ENCODE data around the gene TDP2.

Gene TDP2

GRCh38 chr6:24621626-24622289, 44.9 kb downstream of the TDP2 start:
- WGBS (ENCODE audit: insufficient coverage, insufficient read length) = no CpG with 5 or more reads among the region's 7 CpGs
- Histone ChIP-seq H3K27ac (ENCODE audit: low read length) (no peak overlapping the region), H3K4me3 (ENCODE audit: low read length) (no peak overlapping the region), H3K9me3 (ENCODE audit: control insufficient read depth, insufficient read depth, low read length) (no peaks in the 10 kb centered on the region), H3K36me3 (ENCODE audit: control insufficient read depth, insufficient read depth, low read length) (no peaks in the 10 kb centered on the region), H3K27me3 (ENCODE audit: control insufficient read depth, insufficient read depth, low read length) (no peaks in the 10 kb centered on the region), H3K4me1 (ENCODE audit: control insufficient read depth, insufficient read depth, low read length) (no peaks in the 10 kb centered on the region)
- DNase-seq (ENCODE audit: low read depth, low spot score) = no peak

GRCh38 chr6:24620637-24621036, 46.1 kb downstream of the TDP2 start:
- no peaks in the 10 kb centered on the region for H3K36me3 ChIP-seq (ENCODE audit: control insufficient read depth, insufficient read depth, low read length)
- WGBS (ENCODE audit: insufficient coverage, insufficient read length) = no CpG with 5 or more reads among the region's 3 CpGs
- H3K4me3 ChIP-seq (ENCODE audit: low read length) = no peak overlapping the region
- no peak overlapping the region for H3K27ac ChIP-seq (ENCODE audit: low read length)
- no peaks in the 10 kb centered on the region for H3K4me1 ChIP-seq (ENCODE audit: control insufficient read depth, insufficient read depth, low read length)
- DNase-seq (ENCODE audit: low read depth, low spot score) = no peak
- H3K27me3 ChIP-seq (ENCODE audit: control insufficient read depth, insufficient read depth, low read length) = no peaks in the 10 kb centered on the region
- H3K9me3 ChIP-seq (ENCODE audit: control insufficient read depth, insufficient read depth, low read length) = no peaks in the 10 kb centered on the region

GRCh38 chr6:24619661-24620060, 47.0 kb downstream of the TDP2 start:
- Histone ChIP-seq H3K27me3 (ENCODE audit: control insufficient read depth, insufficient read depth, low read length) (no peaks in the 10 kb centered on the region), H3K4me3 (ENCODE audit: low read length) (no peak overlapping the region), H3K9me3 (ENCODE audit: control insufficient read depth, insufficient read depth, low read length) (no peaks in the 10 kb centered on the region), H3K4me1 (ENCODE audit: control insufficient read depth, insufficient read depth, low read length) (no peaks in the 10 kb centered on the region), H3K36me3 (ENCODE audit: control insufficient read depth, insufficient read depth, low read length) (no peaks in the 10 kb centered on the region), H3K27ac (ENCODE audit: low read length) (no peak overlapping the region)
- DNase-seq (ENCODE audit: low read depth, low spot score) = no peak
- no CpG with 5 or more reads among the region's 5 CpGs for WGBS (ENCODE audit: insufficient coverage, insufficient read length)

- no peaks in the 10 kb centered on the region for H3K4me1 ChIP-seq (ENCODE audit: control insufficient read depth, insufficient read depth, low read length)
- H3K27ac ChIP-seq (ENCODE audit: low read length) = no peak overlapping the region
- H3K4me3 ChIP-seq (ENCODE audit: low read length) = no peak overlapping the region
- no peaks in the 10 kb centered on the region for H3K36me3 ChIP-seq (ENCODE audit: control insufficient read depth, insufficient read depth, low read length)
- no peaks in the 10 kb centered on the region for H3K27me3 ChIP-seq (ENCODE audit: control insufficient read depth, insufficient read depth, low read length)
- no peak for DNase-seq (ENCODE audit: low read depth, low spot score)
- WGBS (ENCODE audit: insufficient coverage, insufficient read length) = no CpG with 5 or more reads among the region's 2 CpGs
- no peaks in the 10 kb centered on the region for H3K9me3 ChIP-seq (ENCODE audit: control insufficient read depth, insufficient read depth, low read length)
Observed at GRCh38 chr6:24614648-24615047, 52.1 kb downstream of the TDP2 start.

GRCh38 chr6:24614043-24614420, 52.7 kb downstream of the TDP2 start:
- Histone ChIP-seq H3K4me1 (ENCODE audit: control insufficient read depth, insufficient read depth, low read length) (no peaks in the 10 kb centered on the region), H3K9me3 (ENCODE audit: control insufficient read depth, insufficient read depth, low read length) (no peaks in the 10 kb centered on the region), H3K36me3 (ENCODE audit: control insufficient read depth, insufficient read depth, low read length) (no peaks in the 10 kb centered on the region), H3K27me3 (ENCODE audit: control insufficient read depth, insufficient read depth, low read length) (no peaks in the 10 kb centered on the region), H3K4me3 (ENCODE audit: low read length) (no peak overlapping the region), H3K27ac (ENCODE audit: low read length) (no peak overlapping the region)
- no CpG with 5 or more reads among the region's 7 CpGs for WGBS (ENCODE audit: insufficient coverage, insufficient read length)
- DNase-seq (ENCODE audit: low read depth, low spot score) = no peak

GRCh38 chr6:24613361-24614042, 53.2 kb downstream of the TDP2 start:
- Histone ChIP-seq H3K27me3 (ENCODE audit: control insufficient read depth, insufficient read depth, low read length) (no peaks in the 10 kb centered on the region), H3K4me3 (ENCODE audit: low read length) (no peak overlapping the region), H3K4me1 (ENCODE audit: control insufficient read depth, insufficient read depth, low read length) (no peaks in the 10 kb centered on the region), H3K36me3 (ENCODE audit: control insufficient read depth, insufficient read depth, low read length) (no peaks in the 10 kb centered on the region), H3K27ac (ENCODE audit: low read length) (no peak overlapping the region), H3K9me3 (ENCODE audit: control insufficient read depth, insufficient read depth, low read length) (no peaks in the 10 kb centered on the region)
- no peak for DNase-seq (ENCODE audit: low read depth, low spot score)
- WGBS (ENCODE audit: insufficient coverage, insufficient read length) = no CpG with 5 or more reads among the region's 2 CpGs

GRCh38 chr6:24610672-24611071, 56.0 kb downstream of the TDP2 start:
- no peaks in the 10 kb centered on the region for H3K36me3 ChIP-seq (ENCODE audit: control insufficient read depth, insufficient read depth, low read length)
- H3K27ac ChIP-seq (ENCODE audit: low read length) = no peak overlapping the region
- no peak for DNase-seq (ENCODE audit: low read depth, low spot score)
- no peak overlapping the region for H3K4me3 ChIP-seq (ENCODE audit: low read length)
- H3K9me3 ChIP-seq (ENCODE audit: control insufficient read depth, insufficient read depth, low read length) = no peaks in the 10 kb centered on the region
- no peaks in the 10 kb centered on the region for H3K4me1 ChIP-seq (ENCODE audit: control insufficient read depth, insufficient read depth, low read length)
- H3K27me3 ChIP-seq (ENCODE audit: control insufficient read depth, insufficient read depth, low read length) = no peaks in the 10 kb centered on the region
- WGBS (ENCODE audit: insufficient coverage, insufficient read length) = no CpG with 5 or more reads among the region's 4 CpGs

GRCh38 chr6:24607310-24608105, 59.2 kb downstream of the TDP2 start:
- no peak overlapping the region for H3K4me3 ChIP-seq (ENCODE audit: low read length)
- WGBS (ENCODE audit: insufficient coverage, insufficient read length) = no CpG with 5 or more reads among the region's 5 CpGs
- H3K27me3 ChIP-seq (ENCODE audit: control insufficient read depth, insufficient read depth, low read length) = no peaks in the 10 kb centered on the region
- H3K27ac ChIP-seq (ENCODE audit: low read length) = no peak overlapping the region
- no peak for DNase-seq (ENCODE audit: low read depth, low spot score)
- H3K9me3 ChIP-seq (ENCODE audit: control insufficient read depth, insufficient read depth, low read length) = no peaks in the 10 kb centered on the region
- H3K36me3 ChIP-seq (ENCODE audit: control insufficient read depth, insufficient read depth, low read length) = no peaks in the 10 kb centered on the region
- H3K4me1 ChIP-seq (ENCODE audit: control insufficient read depth, insufficient read depth, low read length) = no peaks in the 10 kb centered on the region

- no peaks in the 10 kb centered on the region for H3K4me1 ChIP-seq (ENCODE audit: control insufficient read depth, insufficient read depth, low read length)
- H3K4me3 ChIP-seq (ENCODE audit: low read length) = no peak overlapping the region
- H3K27ac ChIP-seq (ENCODE audit: low read length) = no peak overlapping the region
- H3K27me3 ChIP-seq (ENCODE audit: control insufficient read depth, insufficient read depth, low read length) = no peaks in the 10 kb centered on the region
- no peaks in the 10 kb centered on the region for H3K9me3 ChIP-seq (ENCODE audit: control insufficient read depth, insufficient read depth, low read length)
- DNase-seq (ENCODE audit: low read depth, low spot score) = no peak
- no peaks in the 10 kb centered on the region for H3K36me3 ChIP-seq (ENCODE audit: control insufficient read depth, insufficient read depth, low read length)
- WGBS (ENCODE audit: insufficient coverage, insufficient read length) = no CpG with 5 or more reads among the region's 6 CpGs
Observed at GRCh38 chr6:24606200-24606930, 60.3 kb downstream of the TDP2 start.

GRCh38 chr6:24603241-24603640, 63.5 kb downstream of the TDP2 start:
- Histone ChIP-seq H3K36me3 (ENCODE audit: control insufficient read depth, insufficient read depth, low read length) (no peaks in the 10 kb centered on the region), H3K9me3 (ENCODE audit: control insufficient read depth, insufficient read depth, low read length) (no peaks in the 10 kb centered on the region), H3K4me1 (ENCODE audit: control insufficient read depth, insufficient read depth, low read length) (no peaks in the 10 kb centered on the region), H3K4me3 (ENCODE audit: low read length) (no peak overlapping the region), H3K27me3 (ENCODE audit: control insufficient read depth, insufficient read depth, low read length) (no peaks in the 10 kb centered on the region), H3K27ac (ENCODE audit: low read length) (no peak overlapping the region)
- WGBS (ENCODE audit: insufficient coverage, insufficient read length) = no CpG with 5 or more reads among the region's 2 CpGs
- no peak for DNase-seq (ENCODE audit: low read depth, low spot score)

Measured in iPS DF 6.9 (cell line).